ENCODE results near the gene TXNDC9. TPM values are rescaled to one million over a fixed set of nuclear protein-coding genes. Genes with fewer than 3 reads are reported as not detected.

Gene TXNDC9
- total and polyA plus RNA-seq, 2 donors (not counting 1 experiment from before 2014, with no cell fraction given), result 46.7 to 65.0 TPM

- Histone ChIP-seq H3K4me2 (ENCODE audit: extremely low read depth, insufficient read depth, low read length) (no peak overlapping the region), H3K9me3 (ENCODE audit: control insufficient read depth, insufficient read depth, low read depth, low read length) (no peaks in the 10 kb centered on the region), H3K27ac (ENCODE audit: insufficient read depth, low read length) (no peak overlapping the region), H3K9ac (ENCODE audit: insufficient read depth, low read length) (no peak overlapping the region), H3K79me2 (ENCODE audit: control insufficient read depth, insufficient read depth, low read length) (peaks cover 71% of the 10 kb centered on the region), H3K27me3 (ENCODE audit: control insufficient read depth, insufficient read depth, low read length) (no peaks in the 10 kb centered on the region), H3K4me3 (replicated peaks in 1 of 4; ENCODE audit: control extremely low read depth in 1 of 4, insufficient read depth in 1 of 4, low read depth in 3 of 4, low read length in 4 of 4) (no peak overlapping the region), H4K20me1 (ENCODE audit: control insufficient read depth, extremely low read depth, insufficient read depth, low read length) (no peaks in the 10 kb centered on the region), H2AFZ (ENCODE audit: low read length) (no peak overlapping the region), H3K4me1 (ENCODE audit: control insufficient read depth, extremely low read depth, insufficient read depth, low read length) (no peaks in the 10 kb centered on the region), H3K36me3 (ENCODE audit: control insufficient read depth, insufficient read depth, low read length) (no peaks in the 10 kb centered on the region)
- no peak for TF ChIP-seq CTCF (conservative IDR thresholded peaks at IDR 0.05 in 1 of 2, IDR thresholded peaks at IDR 0.05 in 1 of 2; ENCODE audit: low read depth in 1 of 2, low read length in 2 of 2)
- no peak for TF ChIP-seq EZH2 (IDR thresholded peaks at IDR 0.05; ENCODE audit: low read length, missing control alignments)
- peak in 1 of 2 donors; percentile 68 for DNase-seq (ENCODE audit: low read depth in 2 of 2)
These were observed 17.9 kb upstream of the TXNDC9 start for GRCh38 chr2:99354070-99354469.

- no peak overlapping the region for H2AFZ ChIP-seq (ENCODE audit: low read length)
- H3K4me1 ChIP-seq (ENCODE audit: control insufficient read depth, extremely low read depth, insufficient read depth, low read length), result no peaks in the 10 kb centered on the region
- H3K27me3 ChIP-seq (ENCODE audit: control insufficient read depth, insufficient read depth, low read length), result no peaks in the 10 kb centered on the region
- no peak overlapping the region for H3K27ac ChIP-seq (ENCODE audit: insufficient read depth, low read length)
- no peaks in the 10 kb centered on the region for H4K20me1 ChIP-seq (ENCODE audit: control insufficient read depth, extremely low read depth, insufficient read depth, low read length)
- H3K36me3 ChIP-seq (ENCODE audit: control insufficient read depth, insufficient read depth, low read length), result no peaks in the 10 kb centered on the region
- H3K4me2 ChIP-seq (ENCODE audit: extremely low read depth, insufficient read depth, low read length), result no peak overlapping the region
- no peaks in the 10 kb centered on the region for H3K9me3 ChIP-seq (ENCODE audit: control insufficient read depth, insufficient read depth, low read depth, low read length)
- H3K4me3 ChIP-seq (replicated peaks in 1 of 4; ENCODE audit: control extremely low read depth in 1 of 4, insufficient read depth in 1 of 4, low read depth in 3 of 4, low read length in 4 of 4), result no peak overlapping the region
- peaks cover 79% of the 10 kb centered on the region for H3K79me2 ChIP-seq (ENCODE audit: control insufficient read depth, insufficient read depth, low read length)
- TF ChIP-seq CTCF (conservative IDR thresholded peaks at IDR 0.05 in 1 of 2, IDR thresholded peaks at IDR 0.05 in 1 of 2; ENCODE audit: low read depth in 1 of 2, low read length in 2 of 2), result no peak
- no peak for TF ChIP-seq EZH2 (IDR thresholded peaks at IDR 0.05; ENCODE audit: low read length, missing control alignments)
- DNase-seq (ENCODE audit: low read depth in 2 of 2), result no peak
- no peak overlapping the region for H3K9ac ChIP-seq (ENCODE audit: insufficient read depth, low read length)
These were observed 14.1 kb upstream of the TXNDC9 start for GRCh38 chr2:99350194-99350593.

DNA sequence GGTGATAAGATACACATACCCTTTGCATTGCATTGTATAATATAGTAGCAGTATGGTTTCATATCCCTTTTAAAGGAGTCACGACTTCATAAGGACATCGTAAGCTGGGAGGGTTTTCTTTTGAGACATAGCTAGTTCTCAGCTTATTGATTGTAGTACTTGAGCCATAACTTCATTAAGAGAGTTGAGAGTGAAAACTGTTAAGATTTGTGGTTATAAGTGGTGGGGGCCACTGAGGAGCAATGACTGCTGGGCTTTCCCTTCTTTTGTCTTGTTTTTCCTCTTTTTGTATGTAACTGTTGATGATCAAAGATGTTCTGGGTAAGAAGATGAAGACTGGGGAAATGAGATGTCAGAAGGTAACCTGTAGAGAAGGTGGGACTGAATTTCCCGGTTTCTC, 12.0 kb upstream of the TXNDC9 start:
- no peak overlapping the region for H3K4me2 ChIP-seq (ENCODE audit: extremely low read depth, insufficient read depth, low read length)
- TF ChIP-seq CTCF (conservative IDR thresholded peaks at IDR 0.05 in 1 of 2, IDR thresholded peaks at IDR 0.05 in 1 of 2; ENCODE audit: low read depth in 1 of 2, low read length in 2 of 2) (no peak), EZH2 (IDR thresholded peaks at IDR 0.05; ENCODE audit: low read length, missing control alignments) (no peak)
- no peaks in the 10 kb centered on the region for H3K36me3 ChIP-seq (ENCODE audit: control insufficient read depth, insufficient read depth, low read length)
- H4K20me1 ChIP-seq (ENCODE audit: control insufficient read depth, extremely low read depth, insufficient read depth, low read length), result no peaks in the 10 kb centered on the region
- peaks cover 85% of the 10 kb centered on the region for H3K79me2 ChIP-seq (ENCODE audit: control insufficient read depth, insufficient read depth, low read length)
- H3K9ac ChIP-seq (ENCODE audit: insufficient read depth, low read length), result no peak overlapping the region
- no peaks in the 10 kb centered on the region for H3K9me3 ChIP-seq (ENCODE audit: control insufficient read depth, insufficient read depth, low read depth, low read length)
- H3K4me1 ChIP-seq (ENCODE audit: control insufficient read depth, extremely low read depth, insufficient read depth, low read length), result no peaks in the 10 kb centered on the region
- no peak for DNase-seq (ENCODE audit: low read depth in 2 of 2)
- no peak overlapping the region for H3K4me3 ChIP-seq (replicated peaks in 1 of 4; ENCODE audit: control extremely low read depth in 1 of 4, insufficient read depth in 1 of 4, low read depth in 3 of 4, low read length in 4 of 4)
- H3K27ac ChIP-seq (ENCODE audit: insufficient read depth, low read length), result no peak overlapping the region
- no peak overlapping the region for H2AFZ ChIP-seq (ENCODE audit: low read length)
- no peaks in the 10 kb centered on the region for H3K27me3 ChIP-seq (ENCODE audit: control insufficient read depth, insufficient read depth, low read length)

Data from fibroblast of lung (primary cell).